Nephron (organoid): ENCODE measurements around the gene IKBKE.

ENCODE experiments used
- H3K27ac Mint-ChIP-seq, 3 experiments: 2 replicates each; pipeline ENCODE4 v1.8.0; 2020; ENCODE audit warnings: mixed read lengths in 3 of 3, mild to moderate bottlenecking in 2 of 3, moderate library complexity in 1 of 3
- H3K27me3 Mint-ChIP-seq: 2 replicates; pipeline ENCODE4 v1.8.0; 2021; ENCODE audit warnings: low read depth, mild to moderate bottlenecking, moderate library complexity, mixed read lengths
- H3K36me3 Mint-ChIP-seq: 2 replicates; pipeline ENCODE4 v1.8.0; 2020; ENCODE audit warnings: low read depth, mixed read lengths
- H3K4me1 Mint-ChIP-seq: 2 replicates; pipeline ENCODE4 v1.8.0; 2020; ENCODE audit warnings: mixed read lengths
- H3K4me3 Mint-ChIP-seq, 3 experiments: 2 replicates each; pipeline ENCODE4 v1.8.0; 2020; ENCODE audit warnings: mild to moderate bottlenecking in 3 of 3, mixed read lengths in 3 of 3, moderate library complexity in 2 of 3
- H3K9me3 Mint-ChIP-seq: 2 replicates; pipeline ENCODE4 v1.8.0; 2020; ENCODE audit warnings: mixed read lengths
- TF ChIP-seq, protein P1 (sequence below), 3 experiments: fragments of 200-600 bp; sonication (generic); IDR thresholded peaks; one replicate each; pipeline ENCODE4 v1.5.0; 2021; ENCODE audit warnings: antibody characterized with exemption in 3 of 3; ENCODE audit not compliant: unreplicated experiment in 3 of 3

Gene IKBKE

DNA sequence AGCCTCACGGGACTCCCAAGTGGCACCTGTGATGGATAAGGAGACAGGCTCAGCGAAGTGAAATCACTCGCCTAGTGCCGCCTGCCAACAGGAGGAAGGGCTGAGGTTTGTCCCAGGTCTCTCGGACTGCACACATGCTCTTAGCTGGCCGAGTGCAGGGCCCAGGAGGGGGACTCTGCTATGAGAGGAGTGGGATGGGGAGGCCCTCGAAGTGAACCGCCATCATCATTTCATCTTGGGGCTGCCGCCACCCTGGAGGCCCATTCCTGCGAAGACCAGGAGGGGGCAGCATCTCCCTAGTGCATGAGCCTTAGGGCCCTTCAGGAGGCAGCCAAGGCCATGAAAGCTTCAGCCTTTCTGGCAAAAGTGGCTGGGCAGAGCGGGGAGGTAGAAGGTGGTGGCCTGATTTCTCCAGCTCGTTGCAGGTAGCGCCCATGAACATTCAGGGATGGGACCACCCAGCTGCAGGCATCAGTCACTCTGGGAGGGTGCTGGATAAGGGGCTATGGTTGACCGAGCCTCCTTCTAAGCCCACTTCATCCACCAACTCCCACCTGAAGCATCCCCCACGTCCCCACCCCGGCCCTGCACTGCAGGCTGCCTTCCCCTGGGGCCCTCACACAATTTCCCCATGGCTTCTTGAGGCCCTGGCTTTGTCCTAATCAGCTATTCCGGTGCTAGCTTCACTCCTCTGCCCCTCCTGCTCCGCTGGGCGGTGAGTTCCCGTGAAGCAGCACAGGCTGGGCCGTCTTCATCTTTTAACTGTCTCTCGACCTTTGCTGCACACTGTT lies 19.9 kb downstream of the IKBKE start:
- Mint-ChIP-seq H3K4me3 (peak overlapping the region in 1 of 3 experiments; percentile 16), H3K9me3 (no peaks in the 10 kb centered on the region), H3K36me3 (peaks cover 3% of the 10 kb centered on the region), H3K4me1 (peaks cover 29% of the 10 kb centered on the region), H3K27me3 (peaks cover 9% of the 10 kb centered on the region), H3K27ac (peak overlapping the region; percentile 50 to 87 (median 65))
- TF ChIP-seq, protein P1, sequence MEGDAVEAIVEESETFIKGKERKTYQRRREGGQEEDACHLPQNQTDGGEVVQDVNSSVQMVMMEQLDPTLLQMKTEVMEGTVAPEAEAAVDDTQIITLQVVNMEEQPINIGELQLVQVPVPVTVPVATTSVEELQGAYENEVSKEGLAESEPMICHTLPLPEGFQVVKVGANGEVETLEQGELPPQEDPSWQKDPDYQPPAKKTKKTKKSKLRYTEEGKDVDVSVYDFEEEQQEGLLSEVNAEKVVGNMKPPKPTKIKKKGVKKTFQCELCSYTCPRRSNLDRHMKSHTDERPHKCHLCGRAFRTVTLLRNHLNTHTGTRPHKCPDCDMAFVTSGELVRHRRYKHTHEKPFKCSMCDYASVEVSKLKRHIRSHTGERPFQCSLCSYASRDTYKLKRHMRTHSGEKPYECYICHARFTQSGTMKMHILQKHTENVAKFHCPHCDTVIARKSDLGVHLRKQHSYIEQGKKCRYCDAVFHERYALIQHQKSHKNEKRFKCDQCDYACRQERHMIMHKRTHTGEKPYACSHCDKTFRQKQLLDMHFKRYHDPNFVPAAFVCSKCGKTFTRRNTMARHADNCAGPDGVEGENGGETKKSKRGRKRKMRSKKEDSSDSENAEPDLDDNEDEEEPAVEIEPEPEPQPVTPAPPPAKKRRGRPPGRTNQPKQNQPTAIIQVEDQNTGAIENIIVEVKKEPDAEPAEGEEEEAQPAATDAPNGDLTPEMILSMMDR (IDR thresholded peaks at IDR 0.05; ENCODE audit: unreplicated experiment in 3 of 3) = peak; percentile 94 to 97 (median 95)

DNA sequence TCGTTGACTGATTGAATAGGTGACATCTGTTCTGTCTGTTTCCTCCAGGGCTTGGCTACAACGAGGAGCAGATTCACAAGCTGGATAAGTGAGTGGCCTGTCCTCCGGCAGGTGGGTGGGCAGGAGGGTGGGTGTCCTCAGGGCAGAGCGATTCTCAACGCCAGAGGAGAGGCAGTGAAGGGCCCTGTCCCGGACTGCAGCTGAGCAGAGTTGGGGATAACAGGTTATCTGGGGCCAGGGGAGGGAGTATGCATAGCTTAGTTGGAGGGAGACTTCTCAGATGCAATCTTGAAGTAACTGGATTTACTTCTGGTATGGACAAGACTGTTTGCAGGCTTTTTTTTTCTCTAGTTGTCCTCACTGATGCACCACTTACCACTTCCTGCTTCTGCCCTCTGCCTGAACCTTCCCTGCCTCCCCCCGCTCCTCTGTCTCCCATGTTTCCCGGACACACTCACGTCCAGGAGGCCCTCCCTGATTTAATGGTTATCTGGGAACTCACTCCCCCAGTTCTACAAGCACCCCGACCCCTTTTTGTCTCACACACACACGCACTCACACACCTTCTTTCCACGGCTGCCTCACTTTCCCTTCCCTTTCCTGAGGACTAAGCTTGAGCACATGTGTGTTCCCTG lies 20.6 kb downstream of the IKBKE start:
- H3K4me1 Mint-ChIP-seq = peaks cover 36% of the 10 kb centered on the region
- H3K9me3 Mint-ChIP-seq = no peaks in the 10 kb centered on the region
- peaks cover 3% of the 10 kb centered on the region for H3K36me3 Mint-ChIP-seq
- peak overlapping the region; percentile 50 to 87 (median 65) for H3K27ac Mint-ChIP-seq
- TF ChIP-seq, protein P1 (IDR thresholded peaks at IDR 0.05; ENCODE audit: unreplicated experiment in 3 of 3) = no peak
- peak overlapping the region in 1 of 3 experiments; percentile 20 for H3K4me3 Mint-ChIP-seq
- peaks cover 9% of the 10 kb centered on the region for H3K27me3 Mint-ChIP-seq

- Mint-ChIP-seq H3K9me3 (no peaks in the 10 kb centered on the region), H3K4me1 (peaks cover 43% of the 10 kb centered on the region), H3K27me3 (peaks cover 9% of the 10 kb centered on the region), H3K27ac (peak overlapping the region in 1 of 3 experiments; percentile 87), H3K4me3 (no peak overlapping the region), H3K36me3 (peaks cover 3% of the 10 kb centered on the region)
- TF ChIP-seq, protein P1 (IDR thresholded peaks at IDR 0.05; ENCODE audit: unreplicated experiment in 3 of 3) = no peak
These were observed 21.3 kb downstream of the IKBKE start for GRCh38 chr1:206491616-206492015.

DNA sequence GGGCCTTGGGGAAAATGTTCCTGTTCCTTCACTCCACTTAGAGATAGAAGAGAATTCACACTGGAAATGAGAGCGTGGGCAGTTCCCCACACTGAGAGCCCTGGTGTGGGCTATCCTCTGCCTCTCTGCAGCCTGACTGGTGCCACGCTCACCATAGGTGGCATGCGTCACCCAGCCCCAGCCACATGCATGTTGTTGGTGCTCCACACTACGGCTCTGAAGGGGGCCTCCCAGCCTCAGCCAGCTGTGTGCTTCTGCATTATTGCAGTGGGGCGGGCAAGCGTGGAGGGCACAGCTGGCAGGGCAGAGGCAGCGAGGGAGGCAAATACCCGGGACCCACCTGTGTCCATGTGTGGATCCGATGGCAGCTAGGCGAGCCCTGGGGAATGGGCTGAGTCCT lies 22.3 kb downstream of the IKBKE start:
- Mint-ChIP-seq H3K27ac (no peak overlapping the region), H3K4me1 (peaks cover 42% of the 10 kb centered on the region), H3K27me3 (peaks cover 9% of the 10 kb centered on the region), H3K9me3 (no peaks in the 10 kb centered on the region), H3K36me3 (peaks cover 3% of the 10 kb centered on the region), H3K4me3 (no peak overlapping the region)
- TF ChIP-seq, protein P1 (IDR thresholded peaks at IDR 0.05; ENCODE audit: unreplicated experiment in 3 of 3) = no peak

- Mint-ChIP-seq H3K4me1 (peaks cover 42% of the 10 kb centered on the region), H3K27me3 (peaks cover 9% of the 10 kb centered on the region), H3K27ac (no peak overlapping the region), H3K9me3 (no peaks in the 10 kb centered on the region), H3K36me3 (peaks cover 3% of the 10 kb centered on the region), H3K4me3 (no peak overlapping the region)
- TF ChIP-seq, protein P1 (IDR thresholded peaks at IDR 0.05; ENCODE audit: unreplicated experiment in 3 of 3) = no peak
These were observed 23.0 kb downstream of the IKBKE start for GRCh38 chr1:206493279-206493678.
